Stimulated activated CD4-positive, alpha-beta T cell treated with anti-CD3 and anti-CD28 coated beads, Interleukin-4, amount 100 ng/mL, for 4 hours (primary cell): ENCODE measurements around the gene CDC42BPG.

Experiments used
- DNase-seq, 2 experiments: peaks; one replicate each; pipeline ENCODE4 v3.0.0-alpha.2; 2020

Gene CDC42BPG

GRCh38 chr11:64863391-64864060 lies 19.1 kb upstream of the CDC42BPG start:
- DNase-seq, result no peak

- DNase-seq, result no peak
Measured at GRCh38 chr11:64862987-64863390, 18.5 kb upstream of the CDC42BPG start.

- DNase-seq, result no peak
Measured at GRCh38 chr11:64861227-64861975, 16.9 kb upstream of the CDC42BPG start.

- DNase-seq, result peak in 1 of 2 experiments; percentile 39
Measured at GRCh38 chr11:64859542-64860414, 15.3 kb upstream of the CDC42BPG start.

GRCh38 chr11:64858467-64859263 lies 14.2 kb upstream of the CDC42BPG start:
- peak in 1 of 2 experiments; percentile 53 for DNase-seq

- DNase-seq, result no peak
Measured at GRCh38 chr11:64857485-64857884, 13.0 kb upstream of the CDC42BPG start.

- peak in 1 of 2 experiments; percentile 42 for DNase-seq
Measured at GRCh38 chr11:64856382-64857227, 12.2 kb upstream of the CDC42BPG start.

GRCh38 chr11:64855596-64856304 lies 11.3 kb upstream of the CDC42BPG start:
- no peak for DNase-seq

GRCh38 chr11:64854534-64855502 lies 10.4 kb upstream of the CDC42BPG start:
- DNase-seq, result peak in 1 of 2 experiments; percentile 59

- no peak for DNase-seq
Measured at GRCh38 chr11:64854157-64854533, 9.7 kb upstream of the CDC42BPG start.

GRCh38 chr11:64853709-64854108 lies 9.3 kb upstream of the CDC42BPG start:
- DNase-seq, result peak in 1 of 2 experiments; percentile 29

- DNase-seq, result no peak
Measured at GRCh38 chr11:64852804-64853509, 8.5 kb upstream of the CDC42BPG start.

- no peak for DNase-seq
Measured at GRCh38 chr11:64851831-64852351, 7.4 kb upstream of the CDC42BPG start.

- peak; percentile 44 to 45 for DNase-seq
Measured at GRCh38 chr11:64850979-64851567, 6.6 kb upstream of the CDC42BPG start.

- no peak for DNase-seq
Measured at GRCh38 chr11:64849598-64850356, 5.3 kb upstream of the CDC42BPG start.

- DNase-seq, result no peak
Measured at GRCh38 chr11:64848826-64849597, 4.6 kb upstream of the CDC42BPG start.
